Psoas muscle (tissue), 8 donors: ENCODE data around the gene TRIM46. TPM values are rescaled to one million over a fixed set of nuclear protein-coding genes. Genes with fewer than 3 reads are reported as not detected.

Experiments used
- ATAC-seq, 4 donors: fragments of 200-7000 bp; cut with Tn5 transposase; one replicate each; pipeline ENCODE4 v1.9.1; 2020; ENCODE audit warnings: moderate library complexity in 3 of 4, mild to moderate bottlenecking in 2 of 4
- DNase-seq, 2 donors: peaks; one replicate each; pipeline ENCODE4 v3.0.0-alpha.2; 2020
- H3K27ac ChIP-seq: fragments of 200-600 bp; one replicate; pipeline ENCODE4 v1.8.0; 2022
- H3K27me3 ChIP-seq, 3 donors: fragments of 200-600 bp in 1 of 3; one replicate each; pipeline versions ENCODE4 v1.6.1 to v1.8.0; 2013 to 2022; ENCODE audit warnings: low read length in 2 of 3, mild to moderate bottlenecking in 2 of 3, moderate library complexity in 1 of 3; ENCODE audit not compliant: insufficient read depth in 3 of 3
- H3K36me3 ChIP-seq, 2 donors: fragments of 200-600 bp in 1 of 2; one replicate each; pipeline versions ENCODE4 v1.6.1 to v1.8.0; 2013 to 2022; ENCODE audit warnings: low read depth in 1 of 2, mild to moderate bottlenecking in 1 of 2, moderate library complexity in 1 of 2; ENCODE audit not compliant: insufficient read depth in 1 of 2
- H3K4me1 ChIP-seq: fragments of 200-600 bp; one replicate; pipeline ENCODE4 v1.8.0; 2022
- H3K4me3 ChIP-seq: fragments of 200-600 bp; one replicate; pipeline ENCODE4 v1.8.0; 2022; ENCODE audit warnings: mild to moderate bottlenecking
- H3K9me3 ChIP-seq: fragments of 200-600 bp; one replicate; pipeline ENCODE4 v1.8.0; 2022
- WGBS, 3 donors: extraction: QIAGEN DNeasy Blood & Tissue Kit; methylation state at CpG; one replicate each; pipeline versions ENCODE4 v1.1.6 to v1.1.7; 2013; 5-methylcytosine and 5-hydroxymethylcytosine counted together
- intact Hi-C, 2 donors: fragments of 100-400 bp; cut with DNase I; formaldehyde crosslinking; loops; one replicate each; pipeline versions ENCODE4 v1.11.0 to v1.14.2; 2022
- polyA plus RNA-seq, 3 donors: library from polyadenylated mRNA; stranded (reverse); fragments of 200-250 nt; gene quantifications; one replicate each; pipeline ENCODE4 v1.2.3, GENCODE V29; 2013
- total RNA-seq, 4 donors: library from RNA; stranded (reverse); fragmentation: NEBNext Ultra II Directional in 2 of 4; extraction: Animal tissue kit (Norgen Biotek cat#: 25700) in 2 of 4; gene quantifications; one replicate each; pipeline versions ENCODE4 v1.2.1 to v1.2.4, GENCODE V29; 2021 to 2023
- TF ChIP-seq, protein P1 (sequence below): fragments of 200-600 bp; IDR thresholded peaks from one replicate; pipeline ENCODE4 v1.8.0; 2022; ENCODE audit warnings: antibody characterized with exemption
- donor health status: healthy with polysubstance abuse.
- donor health status: DM: no; HTN: no; CAD: no; lungs with moderate emphysema.
- donor health status: Bipolar disorder and iron deficiency.
- donor health status: healthy.
- donor health status: DM: yes; HTN: yes; CAD: no.
- donor health status: DM: no; HTN: no; CAD: no.
- donor health status: DM: no; HTN: no; CAD: no.
- donor health status: DM: yes; HTN: yes; CAD: no.

Gene TRIM46
- total and polyA plus RNA-seq, 7 donors = 0.03 to 0.16 (median 0.09) TPM; not detected in 3

GRCh38 chr1:155185783-155186066 lies 12.1 kb downstream of the TRIM46 start:
- intact Hi-C loops = no loop called here
- ATAC-seq = peak in 3 of 4 donors; percentile 5 to 27 (median 7)
- H3K4me1 ChIP-seq = peaks cover 10% of the 10 kb centered on the region

GRCh38 chr1:155186067-155186793 lies 12.6 kb downstream of the TRIM46 start:
- 80 to 83% (median 83%) methylated on average over 6 to 8 of the region's 8 CpGs for WGBS, 3 donors
- H3K36me3 ChIP-seq = no peaks in the 10 kb centered on the region
- no peak for ATAC-seq
- TF ChIP-seq, protein P1, sequence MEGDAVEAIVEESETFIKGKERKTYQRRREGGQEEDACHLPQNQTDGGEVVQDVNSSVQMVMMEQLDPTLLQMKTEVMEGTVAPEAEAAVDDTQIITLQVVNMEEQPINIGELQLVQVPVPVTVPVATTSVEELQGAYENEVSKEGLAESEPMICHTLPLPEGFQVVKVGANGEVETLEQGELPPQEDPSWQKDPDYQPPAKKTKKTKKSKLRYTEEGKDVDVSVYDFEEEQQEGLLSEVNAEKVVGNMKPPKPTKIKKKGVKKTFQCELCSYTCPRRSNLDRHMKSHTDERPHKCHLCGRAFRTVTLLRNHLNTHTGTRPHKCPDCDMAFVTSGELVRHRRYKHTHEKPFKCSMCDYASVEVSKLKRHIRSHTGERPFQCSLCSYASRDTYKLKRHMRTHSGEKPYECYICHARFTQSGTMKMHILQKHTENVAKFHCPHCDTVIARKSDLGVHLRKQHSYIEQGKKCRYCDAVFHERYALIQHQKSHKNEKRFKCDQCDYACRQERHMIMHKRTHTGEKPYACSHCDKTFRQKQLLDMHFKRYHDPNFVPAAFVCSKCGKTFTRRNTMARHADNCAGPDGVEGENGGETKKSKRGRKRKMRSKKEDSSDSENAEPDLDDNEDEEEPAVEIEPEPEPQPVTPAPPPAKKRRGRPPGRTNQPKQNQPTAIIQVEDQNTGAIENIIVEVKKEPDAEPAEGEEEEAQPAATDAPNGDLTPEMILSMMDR = no peak
- peaks cover 10% of the 10 kb centered on the region for H3K4me1 ChIP-seq
- no peaks in the 10 kb centered on the region for H3K9me3 ChIP-seq
- no peak overlapping the region for H3K4me3 ChIP-seq
- intact Hi-C loops = no loop called here
- no peak overlapping the region for H3K27ac ChIP-seq
- peak in 1 of 2 donors; percentile 41 for DNase-seq
- no peaks in the 10 kb centered on the region for H3K27me3 ChIP-seq

More at GRCh38 chr1:155185783-155186066, 12.1 kb downstream of the TRIM46 start:
- TF ChIP-seq, protein P1 = no peak
- DNase-seq = peak; percentile 3 to 31
- H3K9me3 ChIP-seq = no peaks in the 10 kb centered on the region
- no peak overlapping the region for H3K27ac ChIP-seq
- no peaks in the 10 kb centered on the region for H3K36me3 ChIP-seq
- H3K27me3 ChIP-seq = no peaks in the 10 kb centered on the region
- H3K4me3 ChIP-seq = no peak overlapping the region
- 55 to 65% (median 60%) methylated on average over 6 of the region's 6 CpGs for WGBS, 3 donors

GRCh38 chr1:155186794-155187455 lies 13.3 kb downstream of the TRIM46 start:
- TF ChIP-seq, protein P1 = no peak
- ATAC-seq (no peak), DNase-seq (no peak)
- no peaks in the 10 kb centered on the region for H3K36me3 ChIP-seq
- H3K4me1 ChIP-seq = peaks cover 10% of the 10 kb centered on the region
- WGBS, 3 donors = 83 to 86% (median 84%) methylated on average over 14 of the region's 14 CpGs
- H3K27ac ChIP-seq = no peak overlapping the region
- H3K27me3 ChIP-seq = no peaks in the 10 kb centered on the region
- H3K4me3 ChIP-seq = no peak overlapping the region
- no peaks in the 10 kb centered on the region for H3K9me3 ChIP-seq
- intact Hi-C loops = no loop called here

DNA sequence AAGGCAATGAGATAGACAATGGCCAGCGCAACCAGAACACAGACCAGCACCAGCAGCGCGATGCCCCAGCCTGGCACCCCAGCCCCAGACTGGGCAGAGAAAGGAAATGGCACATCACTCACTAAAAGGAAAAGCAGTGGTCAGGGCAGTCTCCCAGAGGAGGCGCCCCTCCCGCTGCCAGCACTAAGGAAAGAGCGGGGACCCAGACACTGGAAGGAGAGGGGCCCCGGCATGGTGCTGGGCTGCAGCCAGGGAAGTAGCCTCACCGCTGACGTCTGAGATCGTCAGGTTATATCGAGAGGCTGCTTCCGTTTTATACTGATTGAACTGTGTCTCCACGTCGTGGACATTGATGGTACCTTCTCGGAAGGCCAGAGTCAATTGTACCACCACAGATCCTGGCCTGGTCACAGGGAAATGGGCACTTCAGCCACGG lies 13.8 kb downstream of the TRIM46 start:
- no peaks in the 10 kb centered on the region for H3K36me3 ChIP-seq
- DNase-seq (peak in 1 of 2 donors; percentile 28), ATAC-seq (no peak)

More for the DNA sequence above, 13.8 kb downstream of the TRIM46 start:
- TF ChIP-seq, protein P1 = no peak
- peaks cover 10% of the 10 kb centered on the region for H3K4me1 ChIP-seq
- H3K9me3 ChIP-seq = no peaks in the 10 kb centered on the region
- intact Hi-C loops = no loop called here
- WGBS, 3 donors = 80 to 82% (median 81%) methylated on average over 16 of the region's 16 CpGs
- no peak overlapping the region for H3K27ac ChIP-seq
- H3K27me3 ChIP-seq = no peaks in the 10 kb centered on the region
- no peak overlapping the region for H3K4me3 ChIP-seq
